OCI-LY3 (cell line): ENCODE measurements around the gene ANP32D.
"Not testable (repeated sequence)": the region's sequence is repeated elsewhere in the genome, so short reads cannot be mapped to it uniquely, and the experiment has no call there.

Experiments
- H2AFZ ChIP-seq: fragments of 200-600, 300-600 bp; shearing (Covaris generic); 2 replicates; pipeline ENCODE4 v1.6.0; 2014; ENCODE audit warnings: antibody characterized with exemption, low read depth, low read length
- H3K27ac ChIP-seq: fragments of 200-600, 300-600 bp; sonication (generic); 2 replicates; pipeline ENCODE4 v1.5.1; 2014; ENCODE audit warnings: mild to moderate bottlenecking, low read length, moderate library complexity, mixed read lengths
- H3K27me3 ChIP-seq: fragments of 200-600, 300-600 bp; sonication (generic); 2 replicates; pipeline ENCODE4 v1.6.1; 2014; ENCODE audit warnings: low read depth, low read length, mixed read lengths
- H3K36me3 ChIP-seq: fragments of 200-600, 300-600 bp; sonication (generic); replicated peaks from 2 replicates; pipeline ENCODE3; 2014; ENCODE audit warnings: low read depth, low read length, mixed read lengths
- H3K4me1 ChIP-seq: fragments of 300-600, 200-600 bp; sonication (generic); 2 replicates; pipeline ENCODE4 v1.6.1; 2014; ENCODE audit warnings: low read length, mixed read lengths
- H3K4me2 ChIP-seq: fragments of 200-600, 300-600 bp; sonication (generic); 2 replicates; pipeline ENCODE4 v1.6.1; 2014; ENCODE audit warnings: low read length, mixed read lengths
- H3K4me3 ChIP-seq: fragments of 300-600, 200-600 bp; sonication (generic); 2 replicates; pipeline ENCODE4 v1.5.1; 2014; ENCODE audit warnings: antibody characterized with exemption, mild to moderate bottlenecking, low read length, moderate library complexity
- H3K79me2 ChIP-seq: fragments of 300-600, 200-600 bp; shearing (Covaris generic); 2 replicates; pipeline ENCODE4 v1.6.1; 2014; ENCODE audit warnings: mild to moderate bottlenecking, low read length, mixed read lengths
- H3K9ac ChIP-seq: fragments of 300-600, 200-600 bp; shearing (Covaris generic); 2 replicates; pipeline ENCODE4 v1.6.0; 2014; ENCODE audit warnings: mild to moderate bottlenecking, low read length, moderate library complexity
- H3K9me3 ChIP-seq: fragments of 200-600, 300-600 bp; shearing (Covaris generic); 2 replicates; pipeline ENCODE4 v1.6.1; 2014; ENCODE audit warnings: low read length, mixed read lengths; ENCODE audit not compliant: insufficient read depth
- H4K20me1 ChIP-seq: fragments of 200-600, 300-600 bp; sonication (generic); 2 replicates; pipeline ENCODE4 v1.6.1; 2016; ENCODE audit warnings: low read length, mixed read lengths; ENCODE audit not compliant: insufficient read depth
- CTCF ChIP-seq: fragments of 200-600, 300-600 bp; sonication (generic); IDR thresholded peaks from 2 replicates; pipeline ENCODE4 v1.5.1; 2014; ENCODE audit warnings: antibody characterized with exemption, low read length, low read depth
- EZH2phosphoT487 ChIP-seq: fragments of 200-600 bp; shearing (Covaris generic); IDR thresholded peaks from 2 replicates; pipeline ENCODE4 v1.6.1; 2018; ENCODE audit warnings: antibody characterized with exemption, mixed run types, low read depth

Gene ANP32D

GRCh38 chr12:48486679-48487078, 14.3 kb downstream of the ANP32D start:
- H3K79me2 ChIP-seq: no peaks in the 10 kb centered on the region
- H3K4me2 ChIP-seq: no peak overlapping the region
- no peak overlapping the region for H3K4me3 ChIP-seq
- TF ChIP-seq EZH2phosphoT487 (no peak), CTCF (no peak)
- no peaks in the 10 kb centered on the region for H3K27me3 ChIP-seq
- H3K27ac ChIP-seq: no peak overlapping the region
- H4K20me1 ChIP-seq: no peaks in the 10 kb centered on the region
- no peaks in the 10 kb centered on the region for H3K36me3 ChIP-seq
- peaks cover 20% of the 10 kb centered on the region for H3K4me1 ChIP-seq
- no peak overlapping the region for H3K9ac ChIP-seq
- H2AFZ ChIP-seq: no peak overlapping the region
- no peaks in the 10 kb centered on the region for H3K9me3 ChIP-seq

- Histone ChIP-seq H3K4me3 (peak overlapping the region; percentile 28; the same call in 1 of the 2 replicates), H3K4me1 (peaks cover 20% of the 10 kb centered on the region), H3K79me2 (no peaks in the 10 kb centered on the region), H3K36me3 (no peaks in the 10 kb centered on the region), H4K20me1 (no peaks in the 10 kb centered on the region), H3K27ac (peak overlapping the region; percentile 51), H2AFZ (0 out of 2 replicates have a peak overlapping the region, but pooled peaks have one; percentile 66), H3K9ac (peak overlapping the region; percentile 25; the same call in 1 of the 2 replicates), H3K4me2 (peak overlapping the region; percentile 50), H3K9me3 (no peaks in the 10 kb centered on the region), H3K27me3 (no peaks in the 10 kb centered on the region)
- no peak for TF ChIP-seq CTCF
- no peak for TF ChIP-seq EZH2phosphoT487
Observed at GRCh38 chr12:48489012-48489411, 16.7 kb downstream of the ANP32D start.

- H3K36me3 ChIP-seq, H3K27me3 ChIP-seq, H4K20me1 ChIP-seq, H3K79me2 ChIP-seq, H3K9me3 ChIP-seq: not testable (repeated sequence)
- H3K4me2 ChIP-seq: peak overlapping the region; percentile 50
- H3K4me3 ChIP-seq: 0 out of 2 replicates have a peak overlapping the region, but pooled peaks have one; percentile 17
- H3K4me1 ChIP-seq: peaks cover 20% of the 10 kb centered on the region
- 0 out of 2 replicates have a peak overlapping the region, but pooled peaks have one; percentile 66 for H2AFZ ChIP-seq
- peak overlapping the region; percentile 51 for H3K27ac ChIP-seq
- peak overlapping the region; percentile 25; the same call in 1 of the 2 replicates for H3K9ac ChIP-seq
Observed at GRCh38 chr12:48489456-48489855, 17.1 kb downstream of the ANP32D start.

- not testable (repeated sequence) for H3K4me3 ChIP-seq, H3K27ac ChIP-seq, H3K4me2 ChIP-seq, H3K9ac ChIP-seq, H3K79me2 ChIP-seq, H3K4me1 ChIP-seq, H3K9me3 ChIP-seq, H2AFZ ChIP-seq, H4K20me1 ChIP-seq, H3K27me3 ChIP-seq, H3K36me3 ChIP-seq
Observed at GRCh38 chr12:48500281-48500680, 27.9 kb downstream of the ANP32D start.

- H4K20me1 ChIP-seq, H3K27me3 ChIP-seq, H3K4me2 ChIP-seq, H2AFZ ChIP-seq, H3K27ac ChIP-seq, H3K4me3 ChIP-seq, H3K79me2 ChIP-seq, H3K4me1 ChIP-seq, H3K9ac ChIP-seq: not testable (repeated sequence)
- H3K9me3 ChIP-seq: peaks cover 24% of the 10 kb centered on the region
- peaks cover 12% of the 10 kb centered on the region for H3K36me3 ChIP-seq
Observed at GRCh38 chr12:48506836-48507235, 34.5 kb downstream of the ANP32D start.
